CD4-positive, alpha-beta memory T cell (primary cell): ENCODE measurements around the gene AHRR. TPM values are rescaled to one million over a fixed set of nuclear protein-coding genes. Genes with fewer than 3 reads are reported as not detected.
A peak's percentile ranks its signal among the peaks of the same experiment; 100 is the strongest.
"Not testable (repeated sequence)": the region's sequence is repeated elsewhere in the genome, so short reads cannot be mapped to it uniquely, and the experiment has no call there.

Source experiments
- CTCF ChIA-PET: fragments of 350-600 bp; sonication (Branson Sonifier 250); formaldehyde crosslinking; loops from one replicate; lab custom pipeline; 2021; ENCODE audit warnings: inconsistent platforms; ENCODE audit not compliant: partially characterized antibody; lab: Charles Lee
- POLR2A ChIA-PET: fragments of 350-600 bp; sonication (Branson Sonifier 250); formaldehyde crosslinking; loops from one replicate; lab custom pipeline; 2021; ENCODE audit not compliant: partially characterized antibody; lab: Charles Lee
- DNase-seq, 5 donors: peaks; one replicate each; pipeline versions ENCODE4 v3.0.0 to v3.0.0-alpha.2; 2020 to 2022; ENCODE audit warnings: mixed read lengths in 1 of 5
- H3K27ac ChIP-seq: one replicate; pipeline ENCODE4 v1.7.0; 2013; ENCODE audit warnings: low read depth, low read length
- H3K27me3 ChIP-seq: 2 replicates; pipeline ENCODE4 v1.7.0; 2013; ENCODE audit warnings: mild to moderate bottlenecking, low read length, moderate library complexity; ENCODE audit not compliant: insufficient read depth
- H3K36me3 ChIP-seq: 2 replicates; pipeline ENCODE4 v1.7.0; 2013; ENCODE audit warnings: mild to moderate bottlenecking, low read length, moderate library complexity; ENCODE audit not compliant: insufficient read depth
- H3K4me1 ChIP-seq: 2 replicates; pipeline ENCODE4 v1.7.0; 2013; ENCODE audit warnings: mild to moderate bottlenecking, low read length, moderate library complexity; ENCODE audit not compliant: insufficient read depth
- H3K4me3 ChIP-seq, 2 donors: one replicate each; pipeline ENCODE4 v1.7.0; 2013; ENCODE audit warnings: low read length in 2 of 2, mild to moderate bottlenecking in 1 of 2
- H3K9me3 ChIP-seq, 2 donors: one replicate each; pipeline ENCODE4 v1.7.0; 2013; ENCODE audit warnings: low read length in 2 of 2, control low read depth in 1 of 2; ENCODE audit not compliant: control insufficient read depth in 1 of 2
- H3K27ac Mint-ChIP-seq, 7 donors: one replicate each; pipeline ENCODE4 v1.8.0; 2020 to 2021; ENCODE audit warnings: mixed read lengths in 7 of 7, mild to moderate bottlenecking in 6 of 7, inconsistent platforms in 3 of 7, moderate library complexity in 3 of 7
- H3K27me3 Mint-ChIP-seq, 2 donors: one replicate each; pipeline ENCODE4 v1.8.0; 2020 to 2021; ENCODE audit warnings: mixed read lengths in 2 of 2
- H3K36me3 Mint-ChIP-seq, 2 donors: one replicate each; pipeline ENCODE4 v1.8.0; 2020 to 2021; ENCODE audit warnings: mixed read lengths in 2 of 2, inconsistent platforms in 1 of 2, mild to moderate bottlenecking in 1 of 2
- H3K4me1 Mint-ChIP-seq, 4 donors: one replicate each; pipeline ENCODE4 v1.8.0; 2020 to 2021; ENCODE audit warnings: mixed read lengths in 4 of 4, mild to moderate bottlenecking in 1 of 4
- H3K4me3 Mint-ChIP-seq, 8 donors: one replicate each; pipeline ENCODE4 v1.8.0; 2020 to 2021; ENCODE audit warnings: mixed read lengths in 8 of 8, mild to moderate bottlenecking in 7 of 8, moderate library complexity in 6 of 8, inconsistent platforms in 3 of 8
- H3K9me3 Mint-ChIP-seq, 8 donors: one replicate each; pipeline ENCODE4 v1.8.0; 2020 to 2021; ENCODE audit warnings: mixed read lengths in 8 of 8, mild to moderate bottlenecking in 5 of 8, inconsistent platforms in 3 of 8, moderate library complexity in 1 of 8
- intact Hi-C: fragments of 100-400 bp; cut with micrococcal nuclease; formaldehyde crosslinking; loops from one replicate; pipeline ENCODE4 v1.15.1; 2023
- polyA plus RNA-seq, 2 donors: library from polyadenylated mRNA; unstranded; fragments of 300-500 nt; fragmentation: Illumina TruSeq; gene quantifications; one replicate each; pipeline ENCODE4 v1.2.3, GENCODE V29; 2021
- total RNA-seq, 2 experiments: library from RNA; stranded (reverse); gene quantifications; one replicate each; pipeline ENCODE4 v1.2.3, GENCODE V29; 2021

AHRR gene
- total and polyA plus RNA-seq, 4 experiments from 2014 or later: 0.23 to 2.7 (median 0.74) TPM

- Mint-ChIP-seq H3K27ac (no peak overlapping the region), H3K4me3 (no peak overlapping the region), H3K4me1 (peaks cover 0 to 14% (median 2%) of the 10 kb centered on the region in 4 donors), H3K9me3 (no peaks in the 10 kb centered on the region), H3K36me3 (no peaks in the 10 kb centered on the region), H3K27me3 (peaks cover 6 to 8% of the 10 kb centered on the region in 2 donors)
- CTCF ChIA-PET: no interaction called here
- H3K4me1 ChIP-seq: no peaks in the 10 kb centered on the region
- H3K27ac ChIP-seq: no peak overlapping the region
- no peaks in the 10 kb centered on the region for H3K36me3 ChIP-seq
- POLR2A ChIA-PET: no interaction called here
- no peaks in the 10 kb centered on the region for H3K27me3 ChIP-seq
- H3K4me3 ChIP-seq: no peak overlapping the region
- intact Hi-C loops: no loop called here
- DNase-seq: no peak
- no peaks in the 10 kb centered on the region for H3K9me3 ChIP-seq
Observed at GRCh38 chr5:482506-482905, 161.0 kb downstream of the AHRR start.

- Mint-ChIP-seq H3K36me3 (no peaks in the 10 kb centered on the region), H3K27ac (no peak overlapping the region), H3K4me1 (peaks cover 0 to 14% (median 2%) of the 10 kb centered on the region in 4 donors), H3K27me3 (peaks cover 4 to 6% of the 10 kb centered on the region in 2 donors), H3K9me3 (no peaks in the 10 kb centered on the region), H3K4me3 (no peak overlapping the region)
- H3K27ac ChIP-seq: no peak overlapping the region
- H3K4me3 ChIP-seq: no peak overlapping the region
- POLR2A ChIA-PET: no interaction called here
- no peaks in the 10 kb centered on the region for H3K9me3 ChIP-seq
- no peaks in the 10 kb centered on the region for H3K4me1 ChIP-seq
- CTCF ChIA-PET: no interaction called here
- no peak for DNase-seq
- no peaks in the 10 kb centered on the region for H3K27me3 ChIP-seq
- intact Hi-C loops: no loop called here
- H3K36me3 ChIP-seq: no peaks in the 10 kb centered on the region
Observed at GRCh38 chr5:483011-483410, 161.5 kb downstream of the AHRR start.

- H3K9me3 ChIP-seq: no peaks in the 10 kb centered on the region
- no peaks in the 10 kb centered on the region for H3K4me1 ChIP-seq
- Mint-ChIP-seq H3K36me3 (no peaks in the 10 kb centered on the region), H3K9me3 (no peaks in the 10 kb centered on the region), H3K27ac (no peak overlapping the region), H3K4me1 (peaks cover 0 to 14% (median 2%) of the 10 kb centered on the region in 4 donors), H3K4me3 (no peak overlapping the region), H3K27me3 (peaks cover 4 to 6% of the 10 kb centered on the region in 2 donors)
- ChIA-PET POLR2A (no interaction called here), CTCF (no interaction called here)
- H3K27ac ChIP-seq: no peak overlapping the region
- intact Hi-C loops: no loop called here
- H3K36me3 ChIP-seq: no peaks in the 10 kb centered on the region
- H3K27me3 ChIP-seq: no peaks in the 10 kb centered on the region
- no peak overlapping the region for H3K4me3 ChIP-seq
- no peak for DNase-seq
Observed at GRCh38 chr5:483434-484140, 162.1 kb downstream of the AHRR start.

- no peaks in the 10 kb centered on the region for H3K36me3 Mint-ChIP-seq
- Histone ChIP-seq H3K27me3 (no peaks in the 10 kb centered on the region), H3K4me1 (no peaks in the 10 kb centered on the region), H3K36me3 (no peaks in the 10 kb centered on the region), H3K27ac (no peak overlapping the region), H3K4me3 (no peak overlapping the region), H3K9me3 (no peaks in the 10 kb centered on the region)
- DNase-seq: no peak
- ChIA-PET POLR2A (no interaction called here), CTCF (no interaction called here)
- H3K27me3 Mint-ChIP-seq: peaks cover 4 to 6% of the 10 kb centered on the region in 2 donors
- no peak overlapping the region for H3K27ac Mint-ChIP-seq
- H3K9me3 Mint-ChIP-seq: no peaks in the 10 kb centered on the region
- H3K4me1 Mint-ChIP-seq: peaks cover 0 to 14% (median 2%) of the 10 kb centered on the region in 4 donors
- intact Hi-C loops: no loop called here
- peak overlapping the region in 1 of 8 donors; percentile 21 for H3K4me3 Mint-ChIP-seq
Observed at GRCh38 chr5:484556-484955, 163.0 kb downstream of the AHRR start.

GRCh38 chr5:485113-485945, 163.8 kb downstream of the AHRR start:
- Histone ChIP-seq H3K4me3 (no peak overlapping the region), H3K9me3 (no peaks in the 10 kb centered on the region), H3K4me1 (no peaks in the 10 kb centered on the region), H3K27me3 (no peaks in the 10 kb centered on the region), H3K27ac (no peak overlapping the region), H3K36me3 (no peaks in the 10 kb centered on the region)
- Mint-ChIP-seq H3K36me3 (no peaks in the 10 kb centered on the region), H3K4me3 (peak overlapping the region in 1 of 8 donors; percentile 33), H3K4me1 (peaks cover 0 to 14% (median 2%) of the 10 kb centered on the region in 4 donors), H3K27me3 (peaks cover 4 to 6% of the 10 kb centered on the region in 2 donors), H3K9me3 (no peaks in the 10 kb centered on the region), H3K27ac (no peak overlapping the region)
- ChIA-PET CTCF (no interaction called here), POLR2A (no interaction called here)
- DNase-seq: no peak
- intact Hi-C loops: no loop called here

DNA sequence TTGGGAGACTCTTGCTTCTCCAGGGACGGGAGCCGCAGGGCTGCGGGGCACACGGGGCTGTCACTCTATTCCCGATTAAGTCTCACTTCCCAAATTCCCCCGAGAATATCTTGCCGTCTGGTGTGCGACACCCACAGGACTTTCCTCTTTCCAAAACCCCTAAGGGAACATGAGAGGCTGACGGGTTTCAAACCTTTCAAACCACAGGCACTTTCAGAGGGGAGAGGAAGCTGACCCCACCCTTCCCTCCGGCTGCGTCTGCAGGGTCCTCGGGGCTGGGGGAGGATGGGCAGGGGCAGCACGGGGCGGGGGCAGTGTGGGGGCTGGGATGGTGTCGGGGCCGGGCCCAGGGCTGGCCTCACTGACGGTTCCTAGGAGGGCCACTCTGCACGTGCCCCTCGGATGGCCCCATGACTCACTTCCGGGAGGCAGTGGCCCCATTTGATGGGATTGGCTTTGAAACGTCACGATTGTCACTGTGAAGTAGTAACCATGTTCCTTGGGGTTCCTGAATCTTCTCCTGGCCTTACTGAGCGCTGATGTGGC, 164.5 kb downstream of the AHRR start:
- peaks cover 0 to 14% (median 2%) of the 10 kb centered on the region in 4 donors for H3K4me1 Mint-ChIP-seq
- H3K4me3 Mint-ChIP-seq: peak overlapping the region in 2 of 8 donors; percentile 31 to 33
- Histone ChIP-seq H3K27me3 (no peaks in the 10 kb centered on the region), H3K36me3 (no peaks in the 10 kb centered on the region), H3K27ac (no peak overlapping the region), H3K4me3 (no peak overlapping the region), H3K9me3 (no peaks in the 10 kb centered on the region), H3K4me1 (no peaks in the 10 kb centered on the region)
- POLR2A ChIA-PET: no interaction called here
- no peaks in the 10 kb centered on the region for H3K9me3 Mint-ChIP-seq
- peaks cover 4 to 6% of the 10 kb centered on the region in 2 donors for H3K27me3 Mint-ChIP-seq
- no peaks in the 10 kb centered on the region for H3K36me3 Mint-ChIP-seq
- intact Hi-C loops: no loop called here
- CTCF ChIA-PET: no interaction called here
- peak overlapping the region in 2 of 7 donors; percentile 29 to 48 for H3K27ac Mint-ChIP-seq
- no peak for DNase-seq

DNA sequence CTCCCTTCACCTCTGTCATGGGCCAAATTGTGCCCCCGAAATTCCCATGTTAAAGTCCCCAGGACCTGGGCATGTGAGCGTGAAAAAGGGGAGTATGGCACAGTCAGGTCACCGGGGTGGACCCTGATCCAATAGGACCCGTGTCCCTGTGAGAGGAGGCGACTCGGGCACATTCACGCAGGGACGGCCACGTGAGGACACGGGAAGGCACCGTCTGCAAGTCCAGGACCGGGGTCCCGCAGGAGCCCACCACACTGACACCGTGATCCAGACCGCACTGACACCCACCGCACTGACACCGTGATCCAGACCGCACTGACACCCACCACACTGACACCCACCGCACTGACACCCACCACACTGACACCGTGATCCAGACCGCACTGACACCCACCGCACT, 165.1 kb downstream of the AHRR start:
- DNase-seq, H3K4me3 Mint-ChIP-seq, H3K9me3 ChIP-seq, H3K27me3 Mint-ChIP-seq, H3K4me1 ChIP-seq, intact Hi-C loops, H3K27me3 ChIP-seq, CTCF ChIA-PET, H3K36me3 ChIP-seq, H3K27ac ChIP-seq, H3K4me3 ChIP-seq, H3K36me3 Mint-ChIP-seq, POLR2A ChIA-PET, H3K9me3 Mint-ChIP-seq: not testable (repeated sequence)
- H3K4me1 Mint-ChIP-seq: peaks cover 0 to 14% (median 2%) of the 10 kb centered on the region in 4 donors
- H3K27ac Mint-ChIP-seq: peak overlapping the region in 1 of 7 donors; percentile 29
